MM.1S (cell line): ENCODE measurements around the gene RAC3.

ENCODE experiments used
- CTCF ChIP-seq: fragments of 300-600 bp; sonication (generic); IDR thresholded peaks from 2 replicates; pipeline ENCODE4 v1.5.1; 2016; ENCODE audit warnings: antibody characterized with exemption, low read length, mixed read lengths
- EZH2 ChIP-seq: fragments of 300-600 bp; sonication (generic); optimal IDR thresholded peaks from 2 replicates; pipeline ENCODE3; 2017; ENCODE audit warnings: low read depth, mild to moderate bottlenecking, antibody characterized with exemption, low read length, mixed read lengths

GRCh38 chr17:82065193-82065637 is 33.7 kb downstream of the RAC3 start:
- TF ChIP-seq CTCF (no peak), EZH2 (no peak)
